SU-DHL-6 (cell line): Measurements from ENCODE around the gene KRT20.
"Not testable (repeated sequence)": the region's sequence is repeated elsewhere in the genome, so short reads cannot be mapped to it uniquely, and the experiment has no call there.

Experiments
- H2AFZ ChIP-seq: fragments of 200-600 bp; sonication (generic); 2 replicates; pipeline ENCODE4 v1.6.1; 2014; ENCODE audit warnings: low read depth, mild to moderate bottlenecking, moderate library complexity, mixed read lengths, antibody characterized with exemption, low read length; ENCODE audit not compliant: severe bottlenecking
- H3F3A ChIP-seq: fragments of 200-600 bp; shearing (Covaris generic); 2 replicates; pipeline ENCODE4 v1.6.0; 2016; ENCODE audit warnings: antibody characterized with exemption, mild to moderate bottlenecking; ENCODE audit not compliant: insufficient read depth
- H3K27ac ChIP-seq: fragments of 200-600 bp; sonication (generic); 2 replicates; pipeline ENCODE4 v1.5.1; 2016; ENCODE audit warnings: low read depth, mild to moderate bottlenecking, low read length, moderate library complexity, mixed read lengths
- H3K27me3 ChIP-seq: fragments of 200-600 bp; sonication (generic), shearing (Covaris generic); 2 replicates; pipeline ENCODE4 v1.6.0; 2014; ENCODE audit warnings: mild to moderate bottlenecking, low read length
- H3K36me3 ChIP-seq: fragments of 200-600 bp; sonication (generic); 2 replicates; pipeline ENCODE4 v1.6.1; 2014; ENCODE audit warnings: mild to moderate bottlenecking, low read length, mixed read lengths
- H3K4me2 ChIP-seq: fragments of 300-600, 200-600 bp; shearing (Covaris generic), sonication (generic); 2 replicates; pipeline ENCODE4 v1.6.0; 2014; ENCODE audit warnings: low read length, low read depth, mild to moderate bottlenecking; ENCODE audit not compliant: poor library complexity, severe bottlenecking
- H3K4me3 ChIP-seq: fragments of 200-600 bp; sonication (generic); 2 replicates; pipeline ENCODE4 v1.5.1; 2014; ENCODE audit warnings: antibody characterized with exemption, low read length, mild to moderate bottlenecking, mixed read lengths; ENCODE audit not compliant: insufficient read depth, poor library complexity, severe bottlenecking
- H3K79me2 ChIP-seq: fragments of 200-600 bp; sonication (generic); 2 replicates; pipeline ENCODE4 v1.6.1; 2014; ENCODE audit warnings: mild to moderate bottlenecking, low read length, moderate library complexity; ENCODE audit not compliant: insufficient read depth
- H3K9ac ChIP-seq: fragments of 200-600 bp; sonication (generic); 2 replicates; pipeline ENCODE4 v1.7.0; 2014; ENCODE audit warnings: mild to moderate bottlenecking, low read length
- H3K9me2 ChIP-seq: fragments of 200-600 bp; sonication (generic); replicated peaks from 2 replicates; pipeline ENCODE4 v1.6.1; 2014; ENCODE audit warnings: low read length; ENCODE audit not compliant: insufficient read depth
- H3K9me3 ChIP-seq: fragments of 200-600 bp; sonication (generic); 2 replicates; pipeline ENCODE4 v1.6.1; 2014; ENCODE audit warnings: low read length, mixed read lengths; ENCODE audit not compliant: insufficient read depth
- H4K20me1 ChIP-seq: fragments of 200-600 bp; sonication (generic); 2 replicates; pipeline ENCODE4 v1.6.1; 2014; ENCODE audit warnings: low read depth, mild to moderate bottlenecking, antibody characterized with exemption, low read length, moderate library complexity, mixed read lengths
- EZH2phosphoT487 ChIP-seq: fragments of 200-600 bp; sonication (generic), shearing (Covaris generic); conservative IDR thresholded peaks from 2 replicates; pipeline ENCODE4 v1.6.1; 2018; ENCODE audit warnings: mild to moderate bottlenecking, antibody characterized with exemption, low read length, moderate library complexity, mixed read lengths
- TF ChIP-seq, protein P1 (sequence below): fragments of 200-600 bp; sonication (generic); IDR thresholded peaks from one replicate; pipeline ENCODE4 v1.5.1; 2017; ENCODE audit warnings: antibody characterized with exemption, mild to moderate bottlenecking, low read length, moderate library complexity; ENCODE audit not compliant: insufficient read depth, poor library complexity, severe bottlenecking

KRT20 gene

DNA sequence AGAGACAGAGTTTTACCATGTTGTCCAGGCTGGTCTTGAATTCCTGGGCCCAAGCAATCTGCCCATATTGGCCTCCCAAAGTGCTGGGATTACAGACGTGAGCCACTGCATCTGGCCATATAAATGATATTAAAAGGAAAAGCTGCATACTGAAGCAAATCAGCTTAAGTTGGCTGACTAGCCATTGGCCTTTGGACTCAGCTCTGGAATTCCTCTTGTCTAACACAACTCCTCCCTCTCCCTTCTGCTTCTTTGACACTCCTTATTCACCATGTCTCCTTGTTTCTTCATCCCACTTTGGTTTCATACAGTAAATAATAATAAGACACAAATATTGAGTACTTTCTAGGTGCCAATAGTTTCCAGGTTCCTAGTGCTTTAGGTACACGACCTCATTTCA lies 25.5 kb downstream of the KRT20 start:
- H2AFZ ChIP-seq: no peak overlapping the region
- H3F3A ChIP-seq: no peaks in the 10 kb centered on the region
- TF ChIP-seq, protein P1, sequence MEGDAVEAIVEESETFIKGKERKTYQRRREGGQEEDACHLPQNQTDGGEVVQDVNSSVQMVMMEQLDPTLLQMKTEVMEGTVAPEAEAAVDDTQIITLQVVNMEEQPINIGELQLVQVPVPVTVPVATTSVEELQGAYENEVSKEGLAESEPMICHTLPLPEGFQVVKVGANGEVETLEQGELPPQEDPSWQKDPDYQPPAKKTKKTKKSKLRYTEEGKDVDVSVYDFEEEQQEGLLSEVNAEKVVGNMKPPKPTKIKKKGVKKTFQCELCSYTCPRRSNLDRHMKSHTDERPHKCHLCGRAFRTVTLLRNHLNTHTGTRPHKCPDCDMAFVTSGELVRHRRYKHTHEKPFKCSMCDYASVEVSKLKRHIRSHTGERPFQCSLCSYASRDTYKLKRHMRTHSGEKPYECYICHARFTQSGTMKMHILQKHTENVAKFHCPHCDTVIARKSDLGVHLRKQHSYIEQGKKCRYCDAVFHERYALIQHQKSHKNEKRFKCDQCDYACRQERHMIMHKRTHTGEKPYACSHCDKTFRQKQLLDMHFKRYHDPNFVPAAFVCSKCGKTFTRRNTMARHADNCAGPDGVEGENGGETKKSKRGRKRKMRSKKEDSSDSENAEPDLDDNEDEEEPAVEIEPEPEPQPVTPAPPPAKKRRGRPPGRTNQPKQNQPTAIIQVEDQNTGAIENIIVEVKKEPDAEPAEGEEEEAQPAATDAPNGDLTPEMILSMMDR: no peak
- no peak for TF ChIP-seq EZH2phosphoT487
- no peaks in the 10 kb centered on the region for H4K20me1 ChIP-seq
- no peaks in the 10 kb centered on the region for H3K27me3 ChIP-seq
- no peak overlapping the region for H3K4me3 ChIP-seq
- H3K27ac ChIP-seq: no peak overlapping the region
- no peak overlapping the region for H3K4me2 ChIP-seq
- H3K79me2 ChIP-seq: no peaks in the 10 kb centered on the region
- H3K36me3 ChIP-seq: no peaks in the 10 kb centered on the region
- no peaks in the 10 kb centered on the region for H3K9me3 ChIP-seq
- no peaks in the 10 kb centered on the region for H3K9me2 ChIP-seq
- no peak overlapping the region for H3K9ac ChIP-seq

DNA sequence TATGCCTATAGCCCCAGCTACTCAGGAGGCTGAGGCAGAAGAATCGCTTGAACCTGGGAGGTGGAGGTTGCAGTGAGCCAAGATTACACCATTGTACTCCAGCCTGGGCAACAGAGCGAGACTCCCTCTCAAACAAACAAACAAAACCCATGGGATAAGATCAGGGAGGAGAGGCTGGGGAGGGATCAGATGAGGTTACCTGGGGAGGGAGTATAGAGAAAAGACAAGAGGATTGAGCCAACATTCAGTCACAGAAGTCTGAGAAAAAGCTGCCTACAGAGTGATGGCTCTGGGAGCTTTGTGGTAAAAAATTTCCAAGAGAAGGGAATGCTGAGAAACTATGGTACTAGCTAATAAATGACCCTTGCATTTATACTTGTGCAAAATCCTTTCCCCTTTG lies 26.4 kb downstream of the KRT20 start:
- not testable (repeated sequence) for H3F3A ChIP-seq, H4K20me1 ChIP-seq, H2AFZ ChIP-seq, H3K27ac ChIP-seq, H3K36me3 ChIP-seq, H3K4me2 ChIP-seq, H3K4me3 ChIP-seq, H3K9ac ChIP-seq, H3K79me2 ChIP-seq, H3K27me3 ChIP-seq, H3K9me3 ChIP-seq, H3K9me2 ChIP-seq

DNA sequence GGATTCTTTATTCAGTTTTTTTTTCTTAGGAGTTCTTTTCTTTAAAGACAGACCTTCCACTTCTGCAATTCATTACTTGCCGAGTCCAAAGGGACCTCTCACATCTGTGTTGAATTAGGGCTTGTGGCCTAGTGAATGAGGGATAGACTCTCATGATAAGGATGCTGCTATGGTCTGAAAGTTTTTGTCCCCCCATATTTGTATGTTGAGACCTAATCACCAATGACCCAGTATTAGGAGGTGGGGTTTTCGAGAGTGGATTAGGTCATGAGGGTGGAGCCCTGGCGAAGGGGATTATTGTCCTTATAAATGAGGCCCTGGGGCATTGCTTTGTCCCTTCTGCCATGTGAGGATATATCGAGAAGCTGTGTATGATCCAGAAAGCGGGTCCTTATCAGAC lies 27.5 kb downstream of the KRT20 start:
- Histone ChIP-seq H3K4me3 (no peak overlapping the region), H3K27ac (no peak overlapping the region), H3K9me2 (no peaks in the 10 kb centered on the region), H4K20me1 (no peaks in the 10 kb centered on the region), H3K79me2 (no peaks in the 10 kb centered on the region), H3K9ac (no peak overlapping the region), H3K9me3 (no peaks in the 10 kb centered on the region), H3K36me3 (no peaks in the 10 kb centered on the region), H3K4me2 (no peak overlapping the region), H3F3A (no peaks in the 10 kb centered on the region), H2AFZ (no peak overlapping the region), H3K27me3 (no peaks in the 10 kb centered on the region)
- TF ChIP-seq EZH2phosphoT487: no peak
- TF ChIP-seq, protein P1: no peak

DNA sequence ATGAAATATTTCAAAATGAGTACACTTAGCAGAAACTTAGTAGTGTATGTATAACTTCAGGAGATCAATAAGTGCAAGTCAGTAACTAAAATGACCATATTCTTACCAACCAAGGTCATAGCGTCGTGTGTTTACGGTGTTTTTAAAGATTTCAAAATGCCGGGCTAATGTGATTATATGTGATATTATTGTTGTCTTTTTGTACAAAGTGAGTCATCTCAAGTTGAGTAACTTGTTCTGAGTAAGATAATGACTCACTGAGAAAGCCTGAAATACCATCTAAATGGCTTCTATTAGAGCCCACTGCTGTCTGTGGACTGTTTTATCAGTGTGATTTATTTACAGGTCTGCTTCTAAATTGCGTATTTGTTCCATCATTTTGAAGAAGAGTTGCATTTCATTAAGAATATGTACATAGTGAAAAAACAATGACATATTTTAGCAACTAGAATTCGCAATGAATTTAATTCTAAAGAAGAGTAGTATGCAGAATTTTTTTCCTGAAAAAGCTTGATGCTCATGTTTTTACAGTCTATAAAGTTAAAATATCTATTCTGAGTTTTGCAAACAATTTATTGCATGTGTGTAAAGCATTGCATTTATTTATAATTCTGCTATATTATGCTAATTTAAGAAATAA lies 30.7 kb downstream of the KRT20 start:
- no peaks in the 10 kb centered on the region for H3K9me3 ChIP-seq
- H3K4me3 ChIP-seq: no peak overlapping the region
- no peaks in the 10 kb centered on the region for H3K27me3 ChIP-seq
- H3K9ac ChIP-seq: no peak overlapping the region
- no peak for TF ChIP-seq EZH2phosphoT487
- TF ChIP-seq, protein P1: no peak
- no peaks in the 10 kb centered on the region for H3K36me3 ChIP-seq
- H4K20me1 ChIP-seq: no peaks in the 10 kb centered on the region
- H3K4me2 ChIP-seq: no peak overlapping the region
- no peak overlapping the region for H3K27ac ChIP-seq
- no peaks in the 10 kb centered on the region for H3F3A ChIP-seq
- H3K79me2 ChIP-seq: no peaks in the 10 kb centered on the region
- no peak overlapping the region for H2AFZ ChIP-seq
- no peaks in the 10 kb centered on the region for H3K9me2 ChIP-seq
